Measurements from ENCODE around the gene TAB3.

Gene TAB3

DNA sequence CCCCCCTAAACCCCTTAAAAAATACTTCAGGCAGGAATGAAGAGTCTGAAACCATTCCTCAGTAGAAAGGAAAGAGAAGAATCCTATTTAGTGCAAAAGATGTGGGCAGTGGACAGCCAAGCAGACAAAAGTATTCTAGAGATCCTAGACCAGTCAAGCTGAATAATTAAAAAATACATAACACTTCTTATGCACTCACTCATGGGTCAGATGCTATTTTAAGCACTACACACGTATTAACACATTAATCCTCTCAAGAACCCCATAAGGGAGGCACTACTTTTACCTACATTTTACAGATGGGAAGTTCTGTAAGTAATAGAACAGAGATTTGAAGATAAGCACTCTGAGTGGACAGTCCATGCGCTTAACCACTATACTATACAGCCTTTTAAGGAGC is 5.9 kb downstream of the TAB3 start:
- no peak for DNase-seq

DNA sequence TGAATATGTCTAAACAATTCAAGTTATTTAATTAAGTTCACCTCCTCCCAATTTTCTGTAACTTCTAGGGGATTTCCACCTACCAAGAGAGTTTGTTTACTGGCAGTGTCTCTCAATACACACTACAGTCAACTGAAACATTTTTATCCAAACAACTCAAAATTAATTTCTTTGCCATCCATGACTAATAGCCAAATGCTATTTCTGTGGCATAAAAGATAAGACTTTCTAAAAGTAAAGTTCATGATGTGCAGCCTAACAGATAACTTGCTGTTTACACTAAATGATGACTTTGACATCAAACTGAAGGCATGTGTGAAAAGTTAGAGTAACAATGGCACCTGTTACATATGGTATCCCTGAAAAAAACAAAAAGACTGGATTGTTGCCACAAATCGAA is 7.3 kb downstream of the TAB3 start:
- no peak for DNase-seq

DNA sequence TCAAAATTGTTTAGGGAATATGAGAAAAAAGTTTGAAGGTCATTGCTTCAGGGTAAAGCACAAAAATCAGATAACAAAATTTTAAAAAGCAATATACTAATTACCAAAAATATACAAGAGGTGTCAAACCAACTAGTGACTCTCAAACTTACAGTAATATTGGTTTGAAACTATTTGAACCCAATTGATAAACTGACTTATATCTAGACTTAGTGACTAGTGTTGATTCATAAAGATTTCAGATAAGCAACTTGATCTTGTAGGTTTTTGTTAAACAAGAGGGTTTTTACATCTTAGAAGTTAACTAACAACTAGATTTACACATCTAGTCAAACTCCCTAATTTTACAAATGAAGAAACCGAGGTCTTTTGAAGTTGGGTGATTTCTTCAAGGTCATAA is 7.7 kb downstream of the TAB3 start:
- no peak for DNase-seq

DNA sequence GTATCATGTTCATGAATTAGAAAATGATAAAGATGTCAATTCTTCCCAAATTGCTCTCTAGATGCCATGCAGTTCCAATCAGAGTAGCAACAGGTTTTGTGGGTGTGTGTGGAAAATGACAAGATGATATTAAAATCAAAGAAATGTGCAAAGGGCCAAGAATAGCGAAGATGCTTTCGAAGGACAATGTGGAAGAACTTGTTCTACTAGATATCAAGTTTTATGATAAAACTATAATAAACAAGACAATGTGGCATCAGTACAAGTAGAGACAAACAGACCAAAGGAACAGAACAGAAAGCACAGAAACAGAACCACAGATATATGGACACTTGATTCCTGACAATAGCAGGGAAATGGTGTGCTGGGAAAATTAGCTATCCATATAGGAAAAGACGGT is 9.0 kb downstream of the TAB3 start:
- no peak for DNase-seq

DNA sequence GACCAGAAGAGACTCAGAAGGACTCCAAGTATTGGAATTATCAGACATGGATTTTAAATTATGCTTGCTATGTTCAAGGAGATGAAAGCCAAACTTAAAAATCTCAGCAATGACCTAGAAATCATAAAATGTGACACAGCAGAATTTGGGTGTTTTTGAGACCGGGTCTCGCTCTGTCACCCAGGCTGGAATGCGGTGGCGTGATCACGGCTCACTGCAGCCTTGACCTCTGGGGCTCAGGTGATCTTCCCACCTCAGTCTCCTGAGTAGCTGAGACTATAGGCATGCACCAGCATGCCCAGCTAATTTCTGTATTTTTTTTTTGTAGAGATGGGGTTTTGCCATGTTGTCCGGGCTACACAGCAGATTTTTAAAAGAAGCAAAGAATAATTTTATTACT is 12.7 kb downstream of the TAB3 start:
- no peak for DNase-seq

DNA sequence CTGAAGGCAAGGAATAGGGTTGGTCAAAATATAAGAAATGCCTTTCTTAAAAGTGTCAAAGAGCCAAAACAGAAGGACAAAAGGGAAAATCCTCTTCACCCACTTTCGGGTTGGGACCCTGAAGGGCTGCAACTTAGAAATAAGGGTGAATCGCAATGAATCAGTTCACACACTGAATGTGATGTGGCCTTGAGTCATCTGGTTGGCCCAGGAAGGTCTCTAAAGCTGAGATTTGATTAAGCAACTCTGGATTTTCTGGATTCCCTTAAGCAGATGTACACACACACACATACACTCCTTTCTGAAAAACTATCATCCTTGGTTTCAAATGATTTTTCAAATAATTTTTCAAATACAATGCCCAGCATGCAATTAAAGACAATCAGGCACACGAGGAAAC is 13.1 kb downstream of the TAB3 start:
- DNase-seq, result no peak

DNA sequence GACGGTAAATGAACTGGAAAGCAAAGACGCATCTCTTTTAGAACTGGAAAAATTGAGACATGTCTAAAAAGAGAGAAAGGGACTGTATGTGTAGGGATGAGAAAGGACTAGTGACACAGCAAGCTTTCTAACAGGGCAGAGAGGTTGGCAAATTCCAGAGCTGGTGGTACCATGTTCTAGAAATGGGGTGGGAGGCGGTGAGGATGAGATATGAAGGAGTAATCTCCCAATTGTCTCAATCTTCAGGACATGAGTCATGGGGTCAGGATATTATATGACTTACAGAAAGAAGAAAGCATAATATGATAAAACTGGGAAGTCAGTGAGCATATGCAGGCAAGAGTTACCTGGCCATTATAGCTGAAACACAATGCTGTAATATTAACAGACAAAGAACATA is 14.2 kb downstream of the TAB3 start:
- DNase-seq, result peak in 1 of 3 experiments; percentile 31

DNA sequence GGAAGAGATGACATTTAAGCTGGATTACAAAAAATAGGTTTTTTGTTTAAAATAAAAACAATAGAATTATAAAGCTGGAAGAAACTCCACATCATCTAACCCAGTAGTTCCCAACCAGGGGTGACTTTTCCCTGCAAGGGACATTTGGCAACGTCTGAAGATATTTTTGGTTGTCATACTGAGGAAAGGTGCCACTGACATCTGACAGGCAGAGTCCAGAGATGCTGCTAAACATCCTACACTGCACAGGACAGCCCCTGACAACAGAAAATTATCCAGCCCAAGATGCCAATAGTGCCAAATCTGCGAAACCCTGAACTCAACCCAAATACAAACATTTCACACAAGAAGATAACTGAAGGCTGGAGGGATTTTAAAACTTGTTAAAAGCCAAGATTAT is 18.5 kb downstream of the TAB3 start:
- no peak for DNase-seq

DNA sequence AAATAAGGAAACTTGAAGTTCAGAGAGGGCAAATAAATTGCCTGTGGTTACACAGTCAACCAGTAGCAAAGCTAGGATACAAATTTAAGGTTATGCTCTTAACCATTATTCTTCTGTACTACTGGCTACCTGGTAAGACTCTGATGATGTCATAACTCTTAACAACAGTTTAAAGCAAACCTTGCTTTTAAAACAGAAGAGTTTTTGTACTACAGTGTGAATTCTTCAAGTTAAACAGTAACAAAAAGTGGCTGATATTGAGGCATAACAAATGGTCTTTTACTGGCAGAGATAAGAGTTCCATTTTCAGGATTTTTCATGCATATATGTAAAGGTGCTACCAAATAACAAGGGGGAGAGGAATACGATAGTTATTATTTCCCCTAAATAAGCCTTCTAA is 23.4 kb downstream of the TAB3 start:
- no peak for DNase-seq

DNA sequence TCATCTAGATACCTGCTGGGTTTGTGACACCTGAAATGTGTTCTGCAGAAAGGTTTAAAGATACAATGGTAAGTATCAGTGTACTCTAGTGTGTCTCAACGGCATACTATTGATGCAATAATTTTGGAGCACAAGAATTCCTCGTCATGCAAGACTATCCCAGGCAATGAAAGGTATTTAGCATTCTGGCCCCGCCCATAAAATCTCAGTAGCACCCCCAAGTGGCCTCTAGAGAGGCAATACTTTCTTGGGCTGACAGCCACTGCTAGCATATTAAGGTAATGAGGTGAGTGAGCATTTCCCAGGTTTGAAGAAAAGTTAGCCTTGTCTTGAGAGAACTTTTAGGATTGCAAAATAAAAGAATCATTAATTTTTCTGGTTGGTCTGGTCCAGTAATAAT is 24.0 kb downstream of the TAB3 start:
- DNase-seq, result no peak

DNA sequence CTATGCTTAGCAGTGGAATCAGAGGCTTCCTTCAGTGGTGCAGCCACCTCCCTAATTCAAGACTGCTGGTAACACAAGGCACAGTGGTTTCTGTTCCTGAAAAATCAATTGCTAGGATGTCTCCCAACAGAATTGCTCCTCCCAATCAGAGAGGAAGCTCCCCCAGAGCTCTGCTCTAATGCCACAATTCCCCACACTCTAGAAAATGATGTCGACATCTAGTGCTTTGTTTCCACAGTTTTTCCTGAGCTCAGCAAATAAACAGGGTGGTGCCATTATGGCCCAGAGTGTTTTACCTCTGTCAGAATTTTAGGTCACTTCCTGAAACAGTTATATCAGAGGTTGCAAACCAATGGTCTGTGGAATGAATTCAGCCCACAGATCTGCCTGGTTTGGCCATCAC is 24.7 kb downstream of the TAB3 start:
- DNase-seq, result no peak

DNA sequence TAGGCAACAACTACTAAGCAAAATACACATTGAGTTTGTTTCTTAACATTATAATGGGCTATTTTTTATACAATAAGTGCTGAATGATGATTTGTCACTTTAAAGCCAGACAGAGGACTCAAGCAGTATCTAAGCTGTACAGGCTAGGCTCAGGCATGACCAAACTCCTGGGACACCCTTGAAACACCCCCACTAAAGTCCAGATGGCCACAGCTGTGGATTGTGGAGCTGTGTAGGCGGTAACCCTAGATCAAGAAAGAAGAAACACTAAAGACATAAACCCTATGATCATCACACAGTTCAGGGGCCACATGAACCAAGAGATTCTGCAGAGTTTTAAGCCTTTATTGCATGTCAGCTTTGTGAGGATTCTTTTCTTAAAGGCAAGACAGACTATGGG is 25.1 kb downstream of the TAB3 start:
- DNase-seq, result no peak

DNA sequence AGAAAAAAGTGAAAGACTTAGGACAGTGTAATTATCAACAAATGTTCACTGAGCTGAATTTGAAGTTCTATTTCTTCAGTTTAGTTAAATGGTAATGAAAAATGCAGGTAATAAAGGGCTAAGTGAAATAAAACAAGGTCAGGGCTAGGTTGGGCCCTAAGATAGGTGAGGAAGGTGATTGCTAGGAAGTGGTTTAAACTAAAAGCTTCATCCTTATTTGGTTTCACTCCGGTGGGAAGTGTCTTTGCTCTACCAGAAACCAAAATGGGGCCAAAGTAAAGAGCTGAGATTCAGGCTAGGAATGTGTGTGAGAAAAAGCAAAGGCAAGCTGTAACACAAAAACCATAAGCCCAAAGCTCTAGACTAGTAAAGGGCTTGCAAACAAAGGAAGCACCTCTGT is 31.0 kb downstream of the TAB3 start:
- DNase-seq, result no peak

DNA sequence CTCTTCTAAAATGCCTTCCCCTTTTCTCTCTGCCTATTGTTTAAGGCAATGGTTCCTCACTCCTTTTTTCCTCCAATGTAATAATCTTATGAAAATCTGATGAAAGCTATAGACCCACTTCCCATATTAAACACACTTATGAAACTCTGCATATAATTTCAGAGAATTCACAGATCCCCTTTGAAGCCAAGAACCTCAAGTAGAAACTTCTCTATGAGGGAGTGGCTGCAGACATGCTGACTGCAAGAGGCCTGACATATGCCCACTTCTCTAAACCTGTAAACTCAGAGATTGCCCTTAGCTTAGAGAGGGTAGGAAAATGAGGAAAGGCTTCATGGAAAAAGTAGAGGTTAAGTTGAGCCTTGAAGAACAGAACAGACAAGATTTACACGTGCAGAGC is 37.6 kb downstream of the TAB3 start:
- DNase-seq, result no peak

DNA sequence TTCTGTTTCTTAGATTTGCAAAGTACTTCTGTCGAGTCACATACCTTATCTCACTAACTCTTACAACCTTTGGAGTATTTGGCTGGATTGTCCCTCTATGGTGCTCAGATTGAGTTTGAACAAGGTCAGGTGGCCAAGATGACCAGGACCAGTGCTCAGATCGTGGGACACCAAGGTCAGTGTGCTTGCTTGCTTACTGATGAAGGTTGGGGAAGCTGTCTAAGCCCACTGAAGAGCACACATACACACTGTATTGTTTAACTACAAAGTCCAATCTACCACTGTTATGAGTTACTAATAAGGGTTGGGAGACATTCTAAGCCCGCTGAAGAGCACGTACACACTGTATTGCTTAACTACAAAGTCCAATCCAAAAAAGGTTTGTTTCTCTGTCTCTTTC is 53.7 kb downstream of the TAB3 start:
- DNase-seq, result no peak

DNA sequence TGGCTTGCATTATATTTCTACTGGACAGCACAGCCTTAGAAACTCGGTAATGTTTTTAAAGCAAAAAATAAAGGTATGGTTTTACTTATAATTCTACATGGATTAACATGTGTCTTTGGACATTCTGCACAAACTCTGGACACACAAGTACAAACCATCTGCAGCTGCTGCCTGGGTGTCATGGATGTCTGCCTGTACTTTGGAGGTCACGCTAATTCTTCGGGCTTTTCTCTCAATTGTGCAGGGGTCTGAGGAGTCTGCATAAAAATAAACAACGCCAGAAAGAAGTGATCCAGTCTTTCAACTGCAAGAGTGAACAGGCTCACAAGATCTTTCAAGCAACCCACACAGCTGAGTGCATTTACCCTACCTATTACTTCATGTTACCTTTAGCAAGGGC is 55.2 kb downstream of the TAB3 start:
- no peak for DNase-seq

DNA sequence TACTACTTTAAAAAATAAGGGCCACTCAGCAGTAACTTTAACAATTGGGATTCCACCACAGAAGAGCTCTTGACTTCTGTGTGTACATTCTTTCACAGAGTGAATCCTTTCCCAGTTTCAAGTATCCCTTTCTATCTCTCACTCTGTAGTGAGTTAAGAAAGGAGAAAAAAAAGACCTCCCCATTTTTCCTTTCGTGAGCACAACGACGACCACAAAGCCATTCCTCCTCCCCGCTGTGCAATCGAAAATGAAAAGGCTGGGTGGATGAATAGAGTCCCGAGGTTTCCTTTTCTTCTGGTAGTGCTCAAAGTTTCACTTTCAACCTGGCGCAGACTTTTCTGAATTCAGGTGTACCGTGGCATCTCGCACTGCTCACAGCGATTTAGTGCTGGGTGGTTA is 58.0 kb downstream of the TAB3 start:
- no peak for DNase-seq

DNA sequence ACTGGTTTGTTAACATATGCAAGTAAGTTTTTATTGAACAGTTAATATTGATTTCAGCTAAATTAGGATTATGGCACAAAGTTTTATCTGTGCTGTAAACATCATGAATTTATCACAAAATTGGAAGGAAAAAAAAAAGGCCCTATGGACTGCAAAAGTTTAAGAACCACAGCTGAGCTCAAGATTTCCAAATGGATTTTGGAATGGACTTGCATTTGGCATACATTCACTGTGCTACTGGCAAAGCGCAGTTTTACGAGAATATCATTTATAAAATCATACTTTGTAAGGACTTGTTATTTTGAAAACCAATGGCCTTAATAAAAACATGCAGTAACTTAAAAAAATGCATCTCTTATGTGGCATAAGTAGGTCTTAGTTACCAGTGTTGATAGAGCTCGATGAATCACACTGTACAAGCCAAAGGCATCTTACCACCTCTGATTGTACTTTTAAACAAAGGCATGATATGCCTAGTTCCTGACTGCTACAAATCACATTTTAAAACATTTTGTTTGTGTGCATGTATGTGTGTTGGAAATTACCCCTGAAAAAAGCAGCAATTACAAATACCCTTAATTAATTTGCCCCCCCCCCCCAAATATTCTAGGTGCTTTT is 58.6 kb downstream of the TAB3 start:
- no peak for DNase-seq

DNA sequence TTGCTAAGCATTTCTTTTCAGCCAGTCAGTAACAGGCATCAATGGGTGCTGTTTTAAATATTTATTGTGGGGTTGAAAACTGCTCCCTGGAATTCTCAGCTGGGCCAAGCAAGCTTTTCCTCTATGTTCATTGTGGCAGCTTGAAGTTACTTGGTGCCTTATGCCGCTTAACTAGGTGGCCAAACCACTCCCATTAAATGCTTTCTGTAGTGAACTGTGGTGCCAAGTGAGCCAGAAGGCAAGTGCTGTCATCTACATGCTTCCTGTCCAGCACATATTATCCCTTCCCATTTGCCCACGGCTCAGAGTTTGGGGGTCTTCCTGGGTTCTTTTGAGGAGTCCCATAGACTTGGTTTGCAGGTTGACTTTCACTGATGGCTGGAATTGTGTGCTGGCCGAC is 64.8 kb downstream of the TAB3 start:
- DNase-seq, result no peak

DNA sequence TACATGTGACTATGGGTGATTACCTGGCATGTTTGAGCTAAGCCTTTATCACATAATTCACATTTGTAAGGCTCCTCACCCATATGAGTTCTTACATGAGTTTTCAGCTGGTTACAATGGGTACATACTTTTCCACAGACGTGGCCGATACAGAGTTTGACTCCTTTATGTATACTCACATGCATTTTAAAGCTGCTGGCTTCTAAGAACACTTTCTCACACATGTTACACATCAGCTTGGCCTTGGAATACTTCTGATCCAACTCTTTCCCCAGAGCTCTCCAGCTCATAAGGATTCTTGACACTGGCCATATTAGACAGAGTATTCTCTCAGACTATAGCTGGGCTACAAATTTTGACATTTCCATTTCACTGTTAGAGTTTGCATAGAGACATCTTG is 66.3 kb downstream of the TAB3 start:
- DNase-seq, result no peak

DNA sequence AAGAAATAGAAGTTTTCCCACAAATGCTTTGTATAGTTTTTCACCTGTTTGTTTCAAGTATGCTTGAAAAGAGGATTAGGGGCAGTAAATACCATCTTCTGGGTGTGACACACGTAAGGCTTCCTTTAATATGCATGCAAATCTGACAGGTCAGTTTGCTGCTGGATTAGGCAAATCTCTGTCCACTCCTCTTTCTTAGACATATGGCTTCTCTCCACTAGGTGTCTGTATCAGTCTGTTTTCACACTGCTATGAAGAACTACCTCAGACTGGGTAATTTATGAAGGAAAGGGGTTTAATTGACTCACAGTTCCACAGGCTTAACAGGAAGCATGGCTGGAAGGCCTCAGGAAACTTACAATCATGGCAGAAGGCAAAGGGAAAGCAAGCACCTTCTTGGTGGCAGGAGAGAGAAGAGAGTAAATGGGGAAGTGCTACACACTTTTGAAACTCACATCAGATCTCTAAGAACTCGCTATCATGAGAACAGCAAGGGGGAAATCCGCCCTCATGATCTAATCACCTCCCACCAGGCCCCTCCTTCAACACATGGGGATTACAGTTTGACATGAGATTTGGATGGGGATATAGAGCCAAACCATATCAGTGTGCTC is 66.9 kb downstream of the TAB3 start:
- DNase-seq, result no peak

DNA sequence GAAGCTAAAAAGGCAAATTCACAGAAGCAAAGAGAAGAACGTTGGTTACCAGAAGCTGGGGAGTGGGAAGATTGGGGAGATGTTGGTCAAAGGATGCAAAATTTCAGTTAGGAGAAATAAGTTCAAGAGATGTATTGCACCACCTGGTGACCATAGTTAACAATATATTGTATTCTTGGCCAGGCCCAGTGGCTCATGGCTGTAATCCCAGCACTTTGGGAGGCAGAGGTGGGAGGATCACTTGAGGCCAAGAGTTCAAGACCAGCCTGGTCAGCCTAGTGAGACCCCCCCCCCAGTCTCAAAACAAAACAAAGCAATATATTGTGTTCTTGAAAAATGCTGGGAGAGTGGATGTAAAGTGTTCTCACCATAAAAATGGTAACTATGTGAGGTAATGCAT is 67.9 kb downstream of the TAB3 start:
- no peak for DNase-seq

DNA sequence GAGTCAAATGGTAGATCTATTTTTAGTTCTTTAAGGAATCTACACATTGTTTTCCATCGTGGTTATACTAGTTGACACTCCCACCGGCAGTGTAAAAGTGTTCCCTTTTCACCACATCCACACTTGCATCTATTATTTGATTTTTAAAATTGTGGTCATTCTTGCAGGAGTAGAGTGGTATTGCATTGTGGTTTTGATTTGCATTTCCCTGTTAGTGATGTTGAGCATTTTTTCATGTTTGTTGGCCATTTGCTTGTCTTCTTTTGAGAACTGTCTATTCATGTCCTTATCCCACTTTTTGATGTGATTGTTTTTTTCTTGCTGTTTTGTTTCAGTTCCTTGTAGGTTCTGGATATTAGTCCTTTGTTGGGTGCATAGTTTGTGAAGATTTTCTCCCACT is 70.0 kb downstream of the TAB3 start:
- no peak for DNase-seq

DNA sequence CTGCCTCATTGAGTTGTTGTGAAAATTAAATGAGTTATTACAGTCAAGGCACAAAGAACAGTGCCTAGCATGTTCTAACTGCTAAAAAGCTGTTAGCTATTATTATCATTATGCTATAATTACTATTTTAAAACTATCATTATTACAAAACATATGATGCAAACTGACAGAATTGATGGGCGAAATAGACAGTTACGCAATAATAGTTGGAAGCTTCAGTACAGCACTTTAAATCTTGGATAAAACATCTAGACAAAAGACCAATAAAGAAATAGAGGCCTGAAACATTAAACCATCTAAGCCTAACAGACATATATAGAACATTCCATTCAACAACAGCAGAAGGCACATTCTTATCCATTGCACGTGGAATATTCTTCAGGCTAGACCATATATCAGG is 73.0 kb downstream of the TAB3 start:
- DNase-seq, result no peak

DNA sequence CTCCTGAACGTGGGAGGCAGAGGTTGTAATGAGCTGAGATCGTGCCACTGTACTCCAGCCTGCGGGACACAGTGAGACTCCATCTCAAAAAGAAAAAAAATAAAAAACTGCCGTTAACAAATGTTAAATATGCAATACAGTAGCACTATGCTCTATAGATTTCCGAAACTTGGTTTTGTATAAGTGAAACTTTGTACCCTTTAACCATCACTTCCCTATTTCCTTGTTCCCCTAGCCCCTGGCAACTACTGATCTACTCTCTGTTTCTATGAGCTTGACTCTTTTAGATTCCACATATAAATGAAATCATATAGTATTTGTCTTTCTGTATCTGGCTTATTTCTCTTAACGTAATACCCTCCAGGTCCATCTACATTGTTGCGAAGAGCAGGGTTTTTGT is 74.1 kb downstream of the TAB3 start:
- DNase-seq, result no peak

DNA sequence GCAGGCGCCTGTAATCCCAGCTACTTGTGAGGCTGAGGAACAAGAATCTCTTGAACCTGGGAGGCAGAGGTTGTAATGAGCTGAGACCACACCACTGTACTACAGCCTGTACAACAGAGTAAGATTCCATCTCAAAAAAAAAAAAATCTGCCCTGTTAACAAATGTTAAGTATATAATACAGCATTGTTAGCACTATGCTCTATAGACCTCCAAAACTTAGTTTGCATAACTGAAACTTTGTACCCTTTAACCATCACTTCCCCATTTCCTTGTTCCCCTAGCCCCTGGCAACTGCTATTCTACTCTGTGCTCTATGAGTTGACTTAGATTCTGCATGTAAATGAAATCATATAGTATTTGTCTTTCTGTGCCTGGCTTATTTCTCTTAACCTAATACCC is 76.7 kb downstream of the TAB3 start:
- DNase-seq, result no peak

Measured in NCI-H1417 (cell line).